RPMI8226 (cell line): Measurements from ENCODE around the gene SMYD4.
A peak's percentile ranks its signal among the peaks of the same experiment; 100 is the strongest.
"Not testable (repeated sequence)": the region's sequence is repeated elsewhere in the genome, so short reads cannot be mapped to it uniquely, and the experiment has no call there.

Experiments
- DNase-seq: peaks from one replicate; pipeline ENCODE4 v3.0.0-alpha.2; 2015

The SMYD4 gene

DNA sequence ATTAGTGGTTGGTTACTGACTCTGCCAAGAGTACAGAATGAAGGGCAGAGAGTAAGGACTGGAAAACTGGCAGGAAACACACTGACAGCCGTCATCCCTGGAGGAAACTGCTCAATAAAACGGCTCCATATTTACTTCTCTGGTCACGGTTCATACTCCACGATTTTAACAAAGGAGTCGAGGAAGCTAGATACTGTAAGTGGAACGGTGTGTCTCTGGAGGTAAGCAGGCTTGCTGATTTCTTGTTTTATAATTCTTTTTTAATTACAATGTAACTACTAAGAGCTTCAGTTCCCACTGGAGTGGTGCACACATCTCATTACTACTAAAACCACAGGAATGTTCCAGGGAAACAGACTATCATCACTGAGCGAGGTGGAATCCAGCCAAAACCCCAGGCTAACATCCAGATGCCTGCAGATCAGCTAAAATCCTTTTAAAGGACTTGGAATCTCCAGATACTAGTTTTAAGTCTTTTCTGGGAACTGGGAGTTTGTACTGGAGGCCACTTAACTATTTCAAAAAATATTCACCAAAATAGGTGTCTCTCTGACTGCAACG, 50.1 kb downstream of the SMYD4 start:
- no peak for DNase-seq

DNA sequence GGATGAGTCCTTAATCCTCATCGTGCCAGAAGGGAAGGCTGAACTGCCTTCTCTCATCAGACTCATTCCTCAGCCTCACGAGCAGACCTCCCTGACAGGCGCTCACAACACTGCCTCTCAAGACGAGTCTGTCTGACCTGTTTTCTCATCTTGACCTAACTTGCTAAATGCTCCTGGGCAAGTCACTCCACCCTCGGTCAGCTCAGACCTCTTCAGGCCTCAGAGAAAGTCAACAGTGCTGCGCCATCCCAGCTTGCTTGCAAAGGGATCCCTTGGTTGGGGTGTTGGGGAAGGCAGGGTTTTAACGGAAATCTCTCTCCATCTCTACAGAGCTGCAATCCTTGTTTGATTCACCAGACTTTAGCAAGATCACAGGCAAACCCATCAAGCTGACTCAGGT, 52.8 kb downstream of the SMYD4 start:
- no peak for DNase-seq

DNA sequence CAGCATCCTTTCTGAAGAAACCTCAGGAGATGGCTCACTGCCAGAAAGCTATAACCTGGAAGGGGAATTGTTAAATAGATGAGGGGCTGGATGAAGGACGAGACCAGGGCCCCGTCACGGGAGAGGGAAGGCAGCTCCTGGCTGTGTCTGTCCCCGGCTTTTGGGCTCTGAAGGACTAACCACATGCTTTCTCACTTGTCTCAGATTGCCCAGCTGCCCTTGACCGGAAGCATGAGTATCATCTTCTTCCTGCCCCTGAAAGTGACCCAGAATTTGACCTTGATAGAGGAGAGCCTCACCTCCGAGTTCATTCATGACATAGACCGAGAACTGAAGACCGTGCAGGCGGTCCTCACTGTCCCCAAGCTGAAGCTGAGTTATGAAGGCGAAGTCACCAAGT, 53.4 kb downstream of the SMYD4 start:
- DNase-seq, result no peak

GRCh38 chr17:1774390-1775176, 55.1 kb downstream of the SMYD4 start:
- no peak for DNase-seq

DNA sequence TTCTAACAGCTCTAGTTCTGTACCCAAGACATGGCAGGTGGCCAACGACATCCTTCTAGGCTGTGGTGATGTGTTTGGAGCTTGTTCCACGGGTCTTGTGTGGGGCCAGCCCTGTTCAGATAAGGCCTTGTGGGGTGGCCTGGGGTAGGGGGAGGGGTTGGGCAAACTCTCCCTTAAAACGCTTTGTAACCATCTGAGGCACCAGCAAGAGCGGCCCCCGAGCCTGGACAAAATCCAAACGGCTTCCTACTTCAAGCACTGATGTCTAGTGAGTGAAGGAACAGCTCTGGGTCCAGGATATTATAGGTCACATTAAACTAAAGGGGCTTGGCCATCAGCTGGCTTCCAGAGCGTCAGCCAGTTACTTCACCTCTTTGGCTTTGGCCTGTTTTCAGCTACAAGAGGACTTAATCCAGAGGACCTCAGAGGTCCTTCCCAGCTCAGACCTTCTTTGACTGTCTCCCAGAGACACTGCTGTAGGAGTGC, 56.0 kb downstream of the SMYD4 start:
- no peak for DNase-seq

GRCh38 chr17:1773000-1773695, 56.6 kb downstream of the SMYD4 start:
- DNase-seq, result not testable (repeated sequence)

- peak; percentile 41 for DNase-seq
Observed at GRCh38 chr17:1769822-1770477, 59.8 kb downstream of the SMYD4 start.

- no peak for DNase-seq
Observed at GRCh38 chr17:1767358-1767757, 62.3 kb downstream of the SMYD4 start.

DNA sequence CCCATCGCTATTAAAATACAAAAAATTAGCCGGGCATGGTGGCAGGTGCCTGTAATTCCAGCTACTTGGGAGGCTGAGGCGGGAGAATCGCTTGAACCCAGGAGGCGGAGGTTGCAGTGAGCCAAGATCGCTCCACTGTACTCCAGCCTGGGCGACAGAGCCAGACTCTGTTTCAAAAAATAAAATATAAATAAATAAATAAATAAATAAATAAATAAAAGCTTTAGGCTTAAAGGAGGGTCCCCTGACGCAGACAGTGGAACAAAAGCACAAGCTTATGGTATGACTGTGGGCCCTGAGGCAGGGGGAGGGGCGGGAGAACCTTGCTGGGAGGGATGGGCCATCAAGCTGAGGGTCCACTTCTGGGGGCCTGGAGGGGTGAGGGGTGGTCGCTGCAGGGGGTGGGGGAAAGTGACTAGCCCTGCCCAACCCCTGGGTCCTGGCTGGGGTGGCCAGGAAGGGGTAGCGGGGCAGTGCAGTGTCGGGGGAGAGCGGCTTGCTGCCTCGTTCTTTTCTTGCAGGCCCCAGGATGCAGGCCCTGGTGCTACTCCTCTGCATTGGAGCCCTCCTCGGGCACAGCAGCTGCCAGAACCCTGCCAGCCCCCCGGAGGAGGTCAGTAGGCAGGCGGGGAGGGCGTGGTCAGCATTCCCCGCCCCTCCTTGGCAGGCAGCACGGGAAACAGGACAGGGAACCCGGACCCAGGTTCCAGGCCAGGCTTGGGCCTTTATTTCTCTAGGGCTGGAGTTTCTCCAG, 63.1 kb downstream of the SMYD4 start:
- no peak for DNase-seq

- no peak for DNase-seq
Observed at GRCh38 chr17:1765576-1765975, 64.1 kb downstream of the SMYD4 start.

DNA sequence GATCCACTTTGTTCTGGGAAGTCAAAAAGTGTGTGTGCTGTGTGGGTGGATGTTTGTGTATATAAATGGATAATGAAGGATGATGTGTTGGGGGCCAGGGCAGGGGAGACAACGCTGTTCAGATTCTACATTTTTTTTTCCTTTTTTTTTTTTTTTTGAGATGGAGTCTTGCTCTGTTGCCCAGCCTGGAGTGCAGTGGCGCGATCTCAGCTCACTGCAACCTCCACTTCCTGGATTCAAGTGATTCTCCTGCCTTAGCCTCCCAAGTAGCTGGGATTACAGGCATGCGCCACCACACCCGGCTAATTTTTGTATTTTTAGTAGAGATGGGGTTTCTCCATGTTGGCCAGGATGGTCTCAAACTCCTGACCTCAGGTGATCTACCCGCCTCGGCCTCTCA, 65.0 kb downstream of the SMYD4 start:
- DNase-seq, result not testable (repeated sequence)

- peak; percentile 85 for DNase-seq
Observed at GRCh38 chr17:1764284-1764683, 65.4 kb downstream of the SMYD4 start.

GRCh38 chr17:1762901-1763898, 66.5 kb downstream of the SMYD4 start:
- no peak for DNase-seq

GRCh38 chr17:1762233-1762900, 67.3 kb downstream of the SMYD4 start:
- no peak for DNase-seq

GRCh38 chr17:1759529-1759928, 70.2 kb downstream of the SMYD4 start:
- no peak for DNase-seq

GRCh38 chr17:1758807-1759206, 70.9 kb downstream of the SMYD4 start:
- no peak for DNase-seq

- DNase-seq, result no peak
Observed at GRCh38 chr17:1755827-1756262, 73.9 kb downstream of the SMYD4 start.

GRCh38 chr17:1755252-1755826, 74.4 kb downstream of the SMYD4 start:
- DNase-seq, result no peak

- DNase-seq, result no peak
Observed at GRCh38 chr17:1754430-1755112, 75.1 kb downstream of the SMYD4 start.
